Panc1 (cell line): ENCODE data around the gene MYO3B. TPM values are rescaled to one million over a fixed set of nuclear protein-coding genes. Genes with fewer than 3 reads are reported as not detected.

ENCODE experiments used
- ATAC-seq: fragments of 200-7000 bp; cut with Tn5 transposase; 2 replicates; pipeline ENCODE4 v1.9.1; 2020; ENCODE audit warnings: mild to moderate bottlenecking, moderate library complexity
- BruUV-seq: library from RNA; stranded (reverse); fragments of 400-500 nt; replicated peaks from 2 replicates; lab custom pipeline; 2021; lab: Mats Ljungman, UMichigan
- CTCF ChIA-PET: fragments of 300-600 bp; sonication (Branson Sonifier 250); formaldehyde crosslinking; loops from one replicate; lab custom pipeline; 2022; ENCODE audit warnings: antibody characterized with exemption; lab: Charles Lee
- POLR2A ChIA-PET: fragments of 300-600 bp; sonication (Branson Sonifier 250); formaldehyde crosslinking; loops from one replicate; lab custom pipeline; 2022; ENCODE audit warnings: antibody characterized with exemption; lab: Charles Lee
- DNase-seq: peaks from one replicate; pipeline ENCODE4 v3.0.0-alpha.2; 2010; ENCODE audit warnings: low read depth, low spot score
- H3K27ac ChIP-seq: 2 replicates; pipeline ENCODE4 v1.5.1; 2011; ENCODE audit warnings: mild to moderate bottlenecking, low read length, inconsistent platforms
- H3K27me3 ChIP-seq: fragments of 200-500 bp; sonication (Bioruptor generic); 2 replicates; pipeline ENCODE4 v1.6.0; 2014; ENCODE audit warnings: low read length, inconsistent platforms; ENCODE audit not compliant: control insufficient read depth, insufficient read depth
- H3K36me3 ChIP-seq: fragments of 200-500 bp; sonication (Bioruptor generic); 2 replicates; pipeline ENCODE4 v1.5.1; 2014; ENCODE audit warnings: inconsistent platforms, mild to moderate bottlenecking, low read length, moderate library complexity; ENCODE audit not compliant: control insufficient read depth, insufficient read depth
- H3K4me1 ChIP-seq: 2 replicates; pipeline ENCODE4 v1.5.1; 2011; ENCODE audit warnings: inconsistent platforms, mild to moderate bottlenecking, low read length, moderate library complexity; ENCODE audit not compliant: control insufficient read depth, insufficient read depth
- H3K4me3 ChIP-seq, 2 experiments: 2 replicates each; pipeline ENCODE4 v1.5.1; 2011 to 2012; ENCODE audit warnings: low read depth in 2 of 2, low read length in 2 of 2, mild to moderate bottlenecking in 2 of 2, inconsistent platforms in 1 of 2, moderate library complexity in 1 of 2
- H3K9me3 ChIP-seq: fragments of 200-500 bp; sonication (Bioruptor generic); 2 replicates; pipeline ENCODE4 v1.5.1; 2014; ENCODE audit warnings: low read depth, mild to moderate bottlenecking, inconsistent platforms, low read length, moderate library complexity; ENCODE audit not compliant: control insufficient read depth, insufficient read depth
- CTCF ChIP-seq: fragments of 450-650 bp; IDR thresholded peaks from 2 replicates; pipeline ENCODE4 v1.5.1; 2017; ENCODE audit warnings: mild to moderate bottlenecking
- POLR2AphosphoS5 ChIP-seq: IDR thresholded peaks from 2 replicates; pipeline ENCODE4 v1.6.1; 2012; ENCODE audit warnings: mild to moderate bottlenecking, low read depth, low read length, moderate library complexity
- SIN3A ChIP-seq: IDR thresholded peaks from 2 replicates; pipeline ENCODE4 v1.6.1; 2012; ENCODE audit warnings: low read depth, mild to moderate bottlenecking, low read length, moderate library complexity, borderline replicate concordance; ENCODE audit not compliant: insufficient read depth
- TCF7L2 ChIP-seq: IDR thresholded peaks from 2 replicates; pipeline ENCODE4 v1.6.1; 2011; ENCODE audit warnings: mild to moderate bottlenecking, low read depth, low read length, inconsistent platforms
- in situ Hi-C: cut with HindIII; loops from 2 replicates; pipeline ENCODE4 v1.10.0; 2016; ENCODE audit warnings: low sequenced_read_pairs, low pct_unique_long_range_greater_than_20kb
- intact Hi-C: fragments of 100-400 bp; cut with micrococcal nuclease; formaldehyde crosslinking; loops from one replicate; pipeline ENCODE4 v1.10.0; 2022; ENCODE audit not compliant: unreplicated experiment
- total RNA-seq: library from RNA; stranded (reverse); gene quantifications from one replicate; pipeline ENCODE4 v1.2.1, GENCODE V29; 2021; ENCODE audit not compliant: unreplicated experiment
- TF ChIP-seq, protein P1 (sequence below), 2 experiments: IDR thresholded peaks; 2 replicates each; pipeline ENCODE4 v1.6.1; 2011 to 2012; ENCODE audit warnings: low read depth in 2 of 2, control low read depth in 1 of 2, low read length in 1 of 2, mild to moderate bottlenecking in 1 of 2, moderate library complexity in 1 of 2; ENCODE audit not compliant: insufficient read depth in 1 of 2

MYO3B gene
- total RNA-seq, 1 experiment from 2014 or later, result 0.05 TPM

GRCh38 chr2:170455617-170456426 lies 277.9 kb downstream of the MYO3B start:
- in situ Hi-C loops, result no loop called here
- ChIA-PET POLR2A (no interaction called here), CTCF (no interaction called here)
- no peak for ATAC-seq
- no peaks in the 10 kb centered on the region for H3K27me3 ChIP-seq
- no peak overlapping the region for H3K27ac ChIP-seq
- H3K36me3 ChIP-seq, result no peaks in the 10 kb centered on the region
- TF ChIP-seq POLR2AphosphoS5 (no peak), SIN3A (no peak)
- no TSS peak for BruUV-seq
- H3K4me3 ChIP-seq, result no peak overlapping the region
- H3K4me1 ChIP-seq, result no peaks in the 10 kb centered on the region
- DNase-seq, result no peak
- no peaks in the 10 kb centered on the region for H3K9me3 ChIP-seq
- intact Hi-C loops, result no loop called here

DNA sequence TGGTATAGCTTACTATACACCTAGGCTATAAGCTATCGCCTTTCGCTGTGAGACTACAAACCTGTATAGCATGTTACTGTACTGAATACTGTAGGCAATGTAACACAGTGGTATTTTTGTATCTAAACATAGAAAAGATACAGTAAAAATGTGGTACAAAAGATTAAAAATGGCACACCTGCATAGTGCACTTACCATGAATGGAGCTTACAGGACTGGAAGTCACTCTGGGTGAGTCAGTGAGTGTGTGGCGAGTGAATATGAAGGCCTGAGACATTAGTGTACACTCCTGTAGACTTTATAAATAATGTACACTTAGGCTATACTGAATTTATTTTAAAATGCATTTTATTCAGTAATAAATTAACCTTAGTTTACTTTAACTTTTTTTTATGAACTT lies 279.0 kb downstream of the MYO3B start:
- no TSS peak for BruUV-seq
- in situ Hi-C loops, result no loop called here
- no peaks in the 10 kb centered on the region for H3K36me3 ChIP-seq
- H3K4me1 ChIP-seq, result no peaks in the 10 kb centered on the region
- no peak for DNase-seq
- no peak overlapping the region for H3K4me3 ChIP-seq
- no peaks in the 10 kb centered on the region for H3K9me3 ChIP-seq
- POLR2A ChIA-PET, result no interaction called here
- no peak for TF ChIP-seq TCF7L2
- TF ChIP-seq, protein P1, sequence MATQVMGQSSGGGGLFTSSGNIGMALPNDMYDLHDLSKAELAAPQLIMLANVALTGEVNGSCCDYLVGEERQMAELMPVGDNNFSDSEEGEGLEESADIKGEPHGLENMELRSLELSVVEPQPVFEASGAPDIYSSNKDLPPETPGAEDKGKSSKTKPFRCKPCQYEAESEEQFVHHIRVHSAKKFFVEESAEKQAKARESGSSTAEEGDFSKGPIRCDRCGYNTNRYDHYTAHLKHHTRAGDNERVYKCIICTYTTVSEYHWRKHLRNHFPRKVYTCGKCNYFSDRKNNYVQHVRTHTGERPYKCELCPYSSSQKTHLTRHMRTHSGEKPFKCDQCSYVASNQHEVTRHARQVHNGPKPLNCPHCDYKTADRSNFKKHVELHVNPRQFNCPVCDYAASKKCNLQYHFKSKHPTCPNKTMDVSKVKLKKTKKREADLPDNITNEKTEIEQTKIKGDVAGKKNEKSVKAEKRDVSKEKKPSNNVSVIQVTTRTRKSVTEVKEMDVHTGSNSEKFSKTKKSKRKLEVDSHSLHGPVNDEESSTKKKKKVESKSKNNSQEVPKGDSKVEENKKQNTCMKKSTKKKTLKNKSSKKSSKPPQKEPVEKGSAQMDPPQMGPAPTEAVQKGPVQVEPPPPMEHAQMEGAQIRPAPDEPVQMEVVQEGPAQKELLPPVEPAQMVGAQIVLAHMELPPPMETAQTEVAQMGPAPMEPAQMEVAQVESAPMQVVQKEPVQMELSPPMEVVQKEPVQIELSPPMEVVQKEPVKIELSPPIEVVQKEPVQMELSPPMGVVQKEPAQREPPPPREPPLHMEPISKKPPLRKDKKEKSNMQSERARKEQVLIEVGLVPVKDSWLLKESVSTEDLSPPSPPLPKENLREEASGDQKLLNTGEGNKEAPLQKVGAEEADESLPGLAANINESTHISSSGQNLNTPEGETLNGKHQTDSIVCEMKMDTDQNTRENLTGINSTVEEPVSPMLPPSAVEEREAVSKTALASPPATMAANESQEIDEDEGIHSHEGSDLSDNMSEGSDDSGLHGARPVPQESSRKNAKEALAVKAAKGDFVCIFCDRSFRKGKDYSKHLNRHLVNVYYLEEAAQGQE (IDR thresholded peaks at IDR 0.05; ENCODE audit: insufficient read depth in 1 of 2, low read depth in 2 of 2, low read length in 1 of 2), result no peak
- no peak for TF ChIP-seq CTCF
- TF ChIP-seq SIN3A, result no peak
- no peak for TF ChIP-seq POLR2AphosphoS5
- CTCF ChIA-PET, result no interaction called here
- H3K27ac ChIP-seq, result no peak overlapping the region
- ATAC-seq, result no peak
- H3K27me3 ChIP-seq, result no peaks in the 10 kb centered on the region
- intact Hi-C loops, result no loop called here

- H3K4me3 ChIP-seq, result no peak overlapping the region
- H3K9me3 ChIP-seq, result no peaks in the 10 kb centered on the region
- ChIA-PET POLR2A (no interaction called here), CTCF (no interaction called here)
- H3K4me1 ChIP-seq, result no peaks in the 10 kb centered on the region
- TF ChIP-seq SIN3A (no peak), POLR2AphosphoS5 (no peak), CTCF (no peak), TCF7L2 (no peak)
- TF ChIP-seq, protein P1 (IDR thresholded peaks at IDR 0.05; ENCODE audit: insufficient read depth in 1 of 2, low read depth in 2 of 2, low read length in 1 of 2), result no peak
- DNase-seq (no peak), ATAC-seq (no peak)
- no TSS peak for BruUV-seq
- H3K36me3 ChIP-seq, result no peaks in the 10 kb centered on the region
- no peaks in the 10 kb centered on the region for H3K27me3 ChIP-seq
- intact Hi-C loops (no loop called here), in situ Hi-C loops (no loop called here)
- H3K27ac ChIP-seq, result no peak overlapping the region
These were observed 279.8 kb downstream of the MYO3B start for GRCh38 chr2:170457742-170458141.
